GM12891 (cell line): Measurements from ENCODE around the gene NSMCE1.

Source experiments
- POLR2A ChIP-seq: IDR thresholded peaks from 2 replicates; pipeline ENCODE4 v1.6.1; 2011; ENCODE audit warnings: low read depth, low read length, control low read depth
- POLR2AphosphoS5 ChIP-seq: IDR thresholded peaks from 2 replicates; pipeline ENCODE4 v1.6.1; 2011; ENCODE audit warnings: low read depth, low read length, control low read depth
- POU2F2 ChIP-seq: IDR thresholded peaks from 2 replicates; pipeline ENCODE4 v1.6.1; 2011; ENCODE audit warnings: low read depth, mild to moderate bottlenecking, control low read depth, low read length, moderate library complexity
- SPI1 ChIP-seq: IDR thresholded peaks from 2 replicates; pipeline ENCODE4 v1.6.1; 2011; ENCODE audit warnings: low read depth, low read length, control low read depth
- TAF1 ChIP-seq: IDR thresholded peaks from 2 replicates; pipeline ENCODE4 v1.6.1; 2011; ENCODE audit warnings: low read depth, low read length, control low read depth

DNA sequence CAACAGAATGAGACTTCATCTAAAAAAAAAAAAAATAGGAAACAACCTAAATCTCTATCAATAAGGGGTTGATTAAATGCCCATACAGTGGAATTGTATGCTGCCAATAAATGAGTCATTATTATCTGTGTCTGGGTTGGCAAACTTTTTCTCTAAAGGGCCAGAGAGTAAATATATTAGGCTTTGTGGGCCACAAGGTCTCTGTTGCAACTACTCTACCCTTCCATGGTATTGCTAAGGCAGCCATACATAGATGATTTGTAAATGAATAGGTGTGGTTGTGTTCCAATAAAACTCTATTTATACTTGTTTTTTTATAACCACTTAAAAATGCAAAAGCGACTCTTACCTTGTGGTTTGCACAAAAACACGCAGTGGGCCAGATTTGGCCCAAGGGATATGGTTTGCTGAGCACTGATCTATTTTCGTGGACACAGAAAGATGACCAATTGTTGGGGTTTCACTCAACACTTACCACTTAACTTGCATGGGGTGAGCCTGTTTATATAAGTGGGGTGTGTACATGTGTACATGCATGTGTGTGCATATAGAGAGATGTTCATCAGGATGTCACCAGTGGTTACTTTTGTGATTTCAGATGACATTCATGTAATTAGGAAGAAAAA is 32.8 kb upstream of the NSMCE1 start:
- TF ChIP-seq POLR2AphosphoS5 (no peak), SPI1 (no peak), TAF1 (no peak), POLR2A (no peak), POU2F2 (peak; percentile 79)
